Osteocyte (in vitro differentiated cells): Measurements from ENCODE around the gene ASAP2. TPM values are rescaled to one million over a fixed set of nuclear protein-coding genes. Genes with fewer than 3 reads are reported as not detected.

Experiments
- DNase-seq: peaks from one replicate; pipeline ENCODE4 v3.0.0; 2021; ENCODE audit warnings: mixed read lengths; ENCODE audit not compliant: unreplicated experiment; ENCODE audit errors: extremely low spot score
- H3K27ac Mint-ChIP-seq: one replicate; pipeline ENCODE4 v1.8.0; 2021; ENCODE audit warnings: mild to moderate bottlenecking, mixed read lengths; ENCODE audit not compliant: unreplicated experiment
- H3K27me3 Mint-ChIP-seq: one replicate; pipeline ENCODE4 v1.8.0; 2021; ENCODE audit warnings: mixed read lengths; ENCODE audit not compliant: unreplicated experiment
- H3K36me3 Mint-ChIP-seq: one replicate; pipeline ENCODE4 v1.8.0; 2021; ENCODE audit warnings: mixed read lengths; ENCODE audit not compliant: unreplicated experiment
- H3K4me1 Mint-ChIP-seq: one replicate; pipeline ENCODE4 v1.8.0; 2021; ENCODE audit warnings: mixed read lengths; ENCODE audit not compliant: unreplicated experiment
- H3K4me3 Mint-ChIP-seq: one replicate; pipeline ENCODE4 v1.8.0; 2021; ENCODE audit warnings: mild to moderate bottlenecking, moderate library complexity, mixed read lengths; ENCODE audit not compliant: unreplicated experiment
- H3K9me3 Mint-ChIP-seq: one replicate; pipeline ENCODE4 v1.8.0; 2021; ENCODE audit warnings: mixed read lengths; ENCODE audit not compliant: unreplicated experiment
- total RNA-seq: library from RNA; stranded (reverse); gene quantifications from 2 replicates; pipeline ENCODE4 v1.2.1, GENCODE V29; 2021
- TF ChIP-seq, protein P1 (sequence below): fragments of 200-600 bp; sonication (generic); IDR thresholded peaks from 2 replicates; pipeline ENCODE4 v1.5.0; 2021; ENCODE audit warnings: antibody characterized with exemption, mild to moderate bottlenecking, moderate library complexity

Gene ASAP2
- total RNA-seq, 1 donor from 2014 or later: 91.0 TPM

DNA sequence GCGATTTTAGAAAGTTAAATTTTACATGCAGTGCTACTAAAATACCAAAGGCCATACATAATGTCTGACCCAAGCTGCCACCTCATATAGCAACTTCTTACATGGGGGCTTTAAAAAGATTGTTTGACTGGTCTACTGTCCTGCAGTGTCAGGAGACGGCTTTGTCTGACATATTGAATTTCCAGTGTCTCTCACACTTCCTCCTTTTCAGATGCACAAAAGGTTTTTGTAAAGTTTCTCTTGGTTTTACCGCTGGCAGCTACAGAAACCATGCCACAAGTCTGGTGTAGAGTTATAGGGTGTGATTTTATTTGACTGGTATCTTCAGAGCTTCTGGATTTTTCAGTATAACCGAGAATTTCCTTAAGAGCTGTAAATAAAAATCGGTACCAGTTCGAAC is 1.1 kb upstream of the ASAP2 start:
- H3K4me1 Mint-ChIP-seq: peaks cover 45% of the 10 kb centered on the region
- DNase-seq: no peak
- TF ChIP-seq, protein P1, sequence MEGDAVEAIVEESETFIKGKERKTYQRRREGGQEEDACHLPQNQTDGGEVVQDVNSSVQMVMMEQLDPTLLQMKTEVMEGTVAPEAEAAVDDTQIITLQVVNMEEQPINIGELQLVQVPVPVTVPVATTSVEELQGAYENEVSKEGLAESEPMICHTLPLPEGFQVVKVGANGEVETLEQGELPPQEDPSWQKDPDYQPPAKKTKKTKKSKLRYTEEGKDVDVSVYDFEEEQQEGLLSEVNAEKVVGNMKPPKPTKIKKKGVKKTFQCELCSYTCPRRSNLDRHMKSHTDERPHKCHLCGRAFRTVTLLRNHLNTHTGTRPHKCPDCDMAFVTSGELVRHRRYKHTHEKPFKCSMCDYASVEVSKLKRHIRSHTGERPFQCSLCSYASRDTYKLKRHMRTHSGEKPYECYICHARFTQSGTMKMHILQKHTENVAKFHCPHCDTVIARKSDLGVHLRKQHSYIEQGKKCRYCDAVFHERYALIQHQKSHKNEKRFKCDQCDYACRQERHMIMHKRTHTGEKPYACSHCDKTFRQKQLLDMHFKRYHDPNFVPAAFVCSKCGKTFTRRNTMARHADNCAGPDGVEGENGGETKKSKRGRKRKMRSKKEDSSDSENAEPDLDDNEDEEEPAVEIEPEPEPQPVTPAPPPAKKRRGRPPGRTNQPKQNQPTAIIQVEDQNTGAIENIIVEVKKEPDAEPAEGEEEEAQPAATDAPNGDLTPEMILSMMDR: no peak
- H3K27ac Mint-ChIP-seq: peak overlapping the region; percentile 90
- peak overlapping the region; percentile 73 for H3K4me3 Mint-ChIP-seq
- H3K36me3 Mint-ChIP-seq: peaks cover 4% of the 10 kb centered on the region
- H3K27me3 Mint-ChIP-seq: no peaks in the 10 kb centered on the region
- H3K9me3 Mint-ChIP-seq: no peaks in the 10 kb centered on the region

DNA sequence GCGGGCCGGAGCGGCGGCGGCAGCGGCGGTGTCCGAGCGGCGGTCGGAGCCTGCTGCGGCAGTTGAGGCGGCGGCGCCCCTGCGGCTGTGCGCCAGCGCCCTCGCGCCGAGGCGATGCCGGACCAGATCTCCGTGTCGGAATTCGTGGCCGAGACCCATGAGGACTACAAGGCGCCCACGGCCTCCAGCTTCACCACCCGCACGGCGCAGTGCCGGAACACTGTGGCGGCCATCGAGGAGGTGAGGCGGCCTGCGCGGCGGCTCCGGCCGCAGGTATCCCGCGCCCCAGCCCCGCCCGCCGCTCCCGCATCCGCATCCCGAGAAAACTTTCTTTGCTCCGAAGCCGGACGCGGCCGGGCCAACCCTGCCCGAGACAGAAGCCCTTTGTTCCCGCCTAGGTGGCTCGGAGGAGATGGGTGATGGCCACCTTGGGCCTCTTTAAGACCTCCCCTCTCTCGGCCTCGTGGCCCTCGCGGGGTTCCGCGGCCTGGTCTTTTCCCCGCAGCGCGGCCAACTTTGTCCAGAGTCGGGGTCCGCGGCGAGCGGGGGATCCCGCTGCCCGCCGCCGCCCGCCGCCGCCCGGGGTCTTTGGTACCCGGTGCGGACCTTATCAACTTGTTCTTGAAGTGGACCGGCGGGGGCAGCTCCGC is 504 bp downstream of the ASAP2 start:
- TF ChIP-seq, protein P1: no peak
- Mint-ChIP-seq H3K4me3 (peak overlapping the region; percentile 75), H3K9me3 (no peaks in the 10 kb centered on the region), H3K27ac (peak overlapping the region; percentile 50), H3K27me3 (no peaks in the 10 kb centered on the region), H3K36me3 (peaks cover 9% of the 10 kb centered on the region), H3K4me1 (peaks cover 44% of the 10 kb centered on the region)
- DNase-seq: peak; percentile 83

DNA sequence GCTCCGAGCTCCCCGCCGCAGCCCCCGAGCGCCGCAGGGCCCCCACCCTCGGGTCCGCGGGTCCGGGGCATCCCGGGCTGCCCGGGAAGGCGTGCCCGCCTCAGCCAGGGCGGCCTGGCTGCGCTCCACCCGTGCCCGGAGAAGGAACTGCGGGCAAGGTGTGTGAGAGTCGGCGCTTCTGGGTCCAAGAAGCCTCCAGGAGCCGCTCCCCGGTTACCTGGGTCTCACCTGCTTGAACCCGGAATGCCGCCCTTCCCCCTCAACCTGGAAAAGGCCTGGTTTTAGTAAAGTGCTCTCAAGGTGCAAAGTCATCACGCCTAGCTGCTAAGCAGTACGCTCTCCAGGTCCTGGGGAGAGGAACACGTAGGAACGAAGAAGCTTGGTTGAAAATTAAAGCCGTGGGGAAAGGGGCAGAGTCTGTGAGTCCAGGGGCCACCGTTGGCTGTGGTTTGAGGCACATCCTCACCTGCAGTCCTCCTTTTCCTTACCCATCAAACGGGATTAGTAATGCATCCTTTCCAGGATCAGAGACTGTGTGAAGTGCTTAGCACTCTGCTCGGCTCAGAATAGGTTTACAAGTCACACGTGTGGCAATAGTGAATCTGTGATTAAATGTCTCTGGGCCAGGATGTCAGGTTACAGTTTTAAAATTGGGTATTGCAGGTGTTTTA is 1.2 kb downstream of the ASAP2 start:
- DNase-seq: peak; percentile 57
- TF ChIP-seq, protein P1: no peak
- H3K27me3 Mint-ChIP-seq: no peaks in the 10 kb centered on the region
- H3K4me3 Mint-ChIP-seq: peak overlapping the region; percentile 91
- peak overlapping the region; percentile 89 for H3K27ac Mint-ChIP-seq
- H3K4me1 Mint-ChIP-seq: peaks cover 47% of the 10 kb centered on the region
- H3K9me3 Mint-ChIP-seq: no peaks in the 10 kb centered on the region
- peaks cover 9% of the 10 kb centered on the region for H3K36me3 Mint-ChIP-seq

DNA sequence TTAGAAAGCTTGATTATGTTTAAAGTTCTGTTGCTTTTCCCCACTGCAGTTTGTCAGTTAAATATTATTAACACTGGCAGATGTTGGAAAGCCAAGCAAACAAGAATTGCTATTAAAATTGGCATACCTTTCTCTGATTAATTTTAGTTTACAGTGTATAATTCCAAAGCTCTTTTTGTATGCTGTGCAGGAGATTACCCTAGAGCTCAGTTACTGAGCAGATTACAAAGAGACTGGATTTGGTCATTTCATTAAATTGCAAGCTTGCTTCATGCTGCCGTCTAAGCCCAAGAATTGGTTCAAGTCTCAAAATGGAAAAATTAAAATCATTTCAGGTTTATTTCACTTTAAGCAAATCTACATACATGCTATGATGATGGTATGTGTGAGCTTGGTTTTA is 2.3 kb downstream of the ASAP2 start:
- Mint-ChIP-seq H3K9me3 (no peaks in the 10 kb centered on the region), H3K27me3 (no peaks in the 10 kb centered on the region), H3K4me1 (peaks cover 57% of the 10 kb centered on the region), H3K27ac (peak overlapping the region; percentile 89), H3K36me3 (peaks cover 12% of the 10 kb centered on the region), H3K4me3 (peak overlapping the region; percentile 91)
- TF ChIP-seq, protein P1: no peak
- DNase-seq: no peak

DNA sequence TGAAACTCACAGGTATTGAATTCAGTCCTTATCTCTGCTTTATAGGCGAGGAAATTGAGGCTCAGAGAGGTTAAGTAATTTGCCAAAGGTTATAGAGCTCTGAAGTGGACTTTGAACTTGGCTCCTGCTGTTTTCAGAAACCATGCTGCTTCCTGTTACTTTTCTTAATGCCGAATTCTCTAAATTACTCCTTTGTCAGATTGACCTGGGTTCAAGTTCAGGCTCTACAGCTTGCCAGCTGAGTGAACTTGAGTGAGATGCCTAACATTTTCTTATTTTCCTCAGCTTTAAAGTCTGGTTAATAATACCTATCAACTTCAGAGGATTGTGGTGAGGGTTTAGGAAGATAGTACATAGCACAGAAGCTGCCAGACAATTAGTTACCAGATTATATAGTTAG is 3.4 kb downstream of the ASAP2 start:
- Mint-ChIP-seq H3K27me3 (no peaks in the 10 kb centered on the region), H3K27ac (peak overlapping the region; percentile 40), H3K4me1 (peaks cover 60% of the 10 kb centered on the region), H3K9me3 (no peaks in the 10 kb centered on the region), H3K36me3 (peaks cover 12% of the 10 kb centered on the region), H3K4me3 (peak overlapping the region; percentile 52)
- no peak for DNase-seq
- TF ChIP-seq, protein P1: no peak
